Stomach (tissue), 9 donors: Measurements from ENCODE around the gene USP11. TPM values are rescaled to one million over a fixed set of nuclear protein-coding genes. Genes with fewer than 3 reads are reported as not detected.
"Not testable (repeated sequence)": the region's sequence is repeated elsewhere in the genome, so short reads cannot be mapped to it uniquely, and the experiment has no call there.

Experiments used
- DNase-seq, 2 donors: peaks; one replicate each; pipeline versions ENCODE4 v3.0.0 to v3.0.0-alpha.2; 2013 to 2019
- H3K27ac ChIP-seq, 5 donors: fragments of 200-600 bp in 4 of 5; sonication (generic) in 4 of 5; one replicate each; pipeline ENCODE4 v1.5.1; 2013 to 2019; ENCODE audit warnings: mild to moderate bottlenecking in 1 of 5, moderate library complexity in 1 of 5
- H3K27me3 ChIP-seq, 3 donors: fragments of 200-600 bp; sonication (generic); one replicate each; pipeline ENCODE4 v1.5.1; 2017 to 2019; ENCODE audit warnings: mixed run types in 1 of 3
- H3K36me3 ChIP-seq, 4 donors: fragments of 200-600 bp; sonication (generic); 1 replicate in 3 of 4; 2 replicates in 1 of 4; pipeline ENCODE4 v1.5.1; 2016 to 2019
- H3K4me1 ChIP-seq, 4 donors: fragments of 200-600 bp; sonication (generic); one replicate each; pipeline ENCODE4 v1.5.1; 2016 to 2019
- H3K4me3 ChIP-seq, 4 donors: fragments of 200-600 bp; sonication (generic) in 3 of 4; one replicate each; pipeline ENCODE4 v1.5.1; 2016 to 2019; ENCODE audit warnings: mild to moderate bottlenecking in 1 of 4
- H3K9me3 ChIP-seq, 4 donors: fragments of 200-600 bp; sonication (generic); one replicate each; pipeline ENCODE4 v1.5.1; 2016 to 2019
- CTCF ChIP-seq, 7 experiments: fragments of 450-650 bp in 4 of 7; fragments of 200-600 bp in 3 of 7; sonication (generic) in 3 of 7; IDR thresholded peaks; one replicate each; pipeline ENCODE4 v1.5.1; 2016 to 2019; ENCODE audit warnings: antibody characterized with exemption in 7 of 7, control low read depth in 2 of 7, mild to moderate bottlenecking in 1 of 7
- EP300 ChIP-seq: sonication (generic); formaldehyde crosslinking; IDR thresholded peaks from one replicate; pipeline ENCODE4 v1.6.1; 2017; ENCODE audit warnings: antibody characterized with exemption
- POLR2A ChIP-seq, 4 donors: fragments of 450-650 bp; IDR thresholded peaks; one replicate each; pipeline ENCODE4 v1.6.1; 2016; ENCODE audit warnings: antibody characterized with exemption in 4 of 4, control low read depth in 2 of 4, mild to moderate bottlenecking in 1 of 4, moderate library complexity in 1 of 4
- POLR2AphosphoS5 ChIP-seq, 3 donors: sonication (generic); formaldehyde crosslinking; IDR thresholded peaks; one replicate each; pipeline ENCODE4 v1.6.1; 2016; ENCODE audit warnings: antibody characterized with exemption in 3 of 3
- WGBS, 5 donors: extraction: QIAGEN DNeasy Blood & Tissue Kit in 3 of 5; methylation state at CpG; one replicate each; pipeline versions ENCODE4 v1.1.5 to v1.1.7; 2013 to 2018; 5-methylcytosine and 5-hydroxymethylcytosine counted together
- intact Hi-C: fragments of 100-400 bp; cut with DNase I; formaldehyde crosslinking; loops from one replicate; pipeline ENCODE4 v1.15.1; 2023; ENCODE audit warnings: low total_unique reads
- polyA plus RNA-seq, 3 donors: library from polyadenylated mRNA; stranded (reverse); fragments of 200-250 nt; gene quantifications; one replicate each; pipeline ENCODE4 v1.2.3, GENCODE V29; 2013
- total RNA-seq, 5 donors: library from RNA; depleted of rRNA; stranded (reverse); fragments of >200 nt; gene quantifications; one replicate each; pipeline versions ENCODE4 v1.1.0 to v1.2.3, GENCODE V29; 2014 to 2016
- donor health status: healthy with polysubstance abuse.
- donor health status: Bipolar disorder and iron deficiency.
- donor health status: healthy.

The USP11 gene
- total and polyA plus RNA-seq, 8 donors = 6.4 to 52.3 (median 17.5) TPM

GRCh38 chrX:47273011-47273730 lies 40.4 kb downstream of the USP11 start:
- intact Hi-C loops = no loop called here
- H3K27ac ChIP-seq = no peak overlapping the region
- WGBS, 5 donors = 71 to 82% (median 75%) methylated on average over 2 to 7 of the region's 7 CpGs

GRCh38 chrX:47278691-47279090 lies 45.9 kb downstream of the USP11 start:
- H3K4me1 ChIP-seq = no peaks in the 10 kb centered on the region
- no peaks in the 10 kb centered on the region for H3K36me3 ChIP-seq
- no peak overlapping the region for H3K27ac ChIP-seq
- peaks cover 0 to 15% (median 0%) of the 10 kb centered on the region in 3 donors for H3K27me3 ChIP-seq
- TF ChIP-seq CTCF (IDR thresholded peaks at IDR 0.05) = no peak
- no peak for TF ChIP-seq POLR2AphosphoS5 (IDR thresholded peaks at IDR 0.05)
- TF ChIP-seq POLR2A (IDR thresholded peaks at IDR 0.05) = no peak
- no peak for TF ChIP-seq EP300
- WGBS, 5 donors = 46 to 65% (median 56%) methylated on average over 2 of the region's 2 CpGs
- no peaks in the 10 kb centered on the region for H3K9me3 ChIP-seq
- intact Hi-C loops = no loop called here
- no peak overlapping the region for H3K4me3 ChIP-seq
- DNase-seq = peak in 1 of 2 donors; percentile 14

More at GRCh38 chrX:47273011-47273730, 40.4 kb downstream of the USP11 start:
- Histone ChIP-seq H3K27me3 (peaks cover 0 to 5% (median 0%) of the 10 kb centered on the region in 3 donors), H3K9me3 (no peaks in the 10 kb centered on the region), H3K36me3 (no peaks in the 10 kb centered on the region), H3K4me3 (no peak overlapping the region), H3K4me1 (no peaks in the 10 kb centered on the region)
- TF ChIP-seq CTCF (IDR thresholded peaks at IDR 0.05) (no peak), POLR2AphosphoS5 (IDR thresholded peaks at IDR 0.05) (no peak), EP300 (no peak), POLR2A (IDR thresholded peaks at IDR 0.05) (no peak)
- DNase-seq = no peak

DNA sequence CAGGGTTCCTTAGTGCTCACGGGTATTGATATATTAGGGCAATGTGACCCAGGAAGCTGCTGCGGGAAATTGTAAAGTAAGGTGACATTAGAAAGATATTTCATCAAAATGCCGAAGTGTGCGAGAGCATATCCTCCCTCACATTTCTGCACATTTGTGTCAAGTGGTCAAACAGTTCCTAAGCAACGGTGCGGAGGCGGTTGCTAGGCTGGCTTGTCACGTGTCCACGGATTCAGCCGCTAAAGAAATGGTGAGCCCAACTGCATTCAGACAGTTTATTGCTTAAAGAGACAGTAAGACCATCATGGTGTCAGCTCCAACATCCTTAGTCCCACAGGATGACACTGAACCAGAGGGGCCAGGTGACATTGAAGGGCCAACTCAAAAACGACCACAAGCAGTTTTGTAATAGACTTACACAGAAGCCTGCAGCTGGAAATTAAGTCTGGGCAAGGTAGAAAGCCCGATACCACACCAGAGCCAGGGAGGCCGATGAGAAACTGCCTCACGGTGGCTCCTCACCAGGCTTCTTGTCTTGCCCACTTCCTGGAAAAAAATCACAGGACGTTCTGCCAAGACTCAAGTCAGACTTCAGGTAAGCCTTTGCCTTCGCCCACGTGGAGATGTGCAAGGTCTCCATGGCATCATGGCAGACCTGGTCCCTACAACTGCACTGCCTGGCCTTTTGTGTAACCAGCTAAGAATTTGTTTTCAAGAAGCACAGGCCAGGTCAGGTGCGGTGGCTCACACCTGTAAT lies 50.4 kb downstream of the USP11 start:
- H3K36me3 ChIP-seq = no peaks in the 10 kb centered on the region
- no peaks in the 10 kb centered on the region for H3K4me1 ChIP-seq
- intact Hi-C loops = no loop called here
- no peak overlapping the region for H3K27ac ChIP-seq
- no peak overlapping the region for H3K4me3 ChIP-seq
- H3K9me3 ChIP-seq = peaks cover 0 to 10% (median 3%) of the 10 kb centered on the region in 4 donors
- DNase-seq = peak in 1 of 2 donors; percentile 82
- peaks cover 0 to 13% (median 0%) of the 10 kb centered on the region in 3 donors for H3K27me3 ChIP-seq
- TF ChIP-seq CTCF (IDR thresholded peaks at IDR 0.05) (no peak), POLR2A (IDR thresholded peaks at IDR 0.05) (no peak), POLR2AphosphoS5 (IDR thresholded peaks at IDR 0.05) (no peak), EP300 (no peak)
- WGBS, 5 donors = 23 to 57% (median 49%) methylated on average over 15 to 18 of the region's 18 CpGs

GRCh38 chrX:47284616-47285015 lies 51.8 kb downstream of the USP11 start:
- H3K4me3 ChIP-seq, intact Hi-C loops, H3K4me1 ChIP-seq, H3K27ac ChIP-seq, H3K36me3 ChIP-seq, DNase-seq: not testable (repeated sequence)
- WGBS, 5 donors = 86 to 95% (median 87%) methylated on average over 7 to 10 of the region's 10 CpGs
- H3K27me3 ChIP-seq = peaks cover 0 to 16% (median 0%) of the 10 kb centered on the region in 3 donors
- H3K9me3 ChIP-seq = peaks cover 0 to 15% (median 7%) of the 10 kb centered on the region in 4 donors
